HEK293T (cell line): Measurements from ENCODE around the gene TBC1D5.

Experiments used
- ELF4 ChIP-seq: fragments of 450-650 bp; IDR thresholded peaks from 2 replicates; pipeline ENCODE4 v1.6.1; 2017; ENCODE audit warnings: antibody characterized with exemption
- FOXK2 ChIP-seq: fragments of 450-650 bp; IDR thresholded peaks from 2 replicates; pipeline ENCODE4 v1.6.1; 2016; ENCODE audit warnings: mild to moderate bottlenecking
- FOXM1 ChIP-seq: fragments of 450-650 bp; IDR thresholded peaks from 2 replicates; pipeline ENCODE4 v1.6.1; 2017; ENCODE audit warnings: mild to moderate bottlenecking, borderline replicate concordance
- HDGF ChIP-seq: fragments of 450-650 bp; IDR thresholded peaks from 2 replicates; pipeline ENCODE4 v1.6.1; 2017; ENCODE audit warnings: antibody characterized with exemption, borderline replicate concordance
- NFRKB ChIP-seq: fragments of 450-650 bp; IDR thresholded peaks from 2 replicates; pipeline ENCODE4 v1.6.1; 2016; ENCODE audit warnings: mild to moderate bottlenecking, moderate library complexity
- TARDBP ChIP-seq: fragments of 450-650 bp; IDR thresholded peaks from 2 replicates; pipeline ENCODE4 v1.6.1; 2016

DNA sequence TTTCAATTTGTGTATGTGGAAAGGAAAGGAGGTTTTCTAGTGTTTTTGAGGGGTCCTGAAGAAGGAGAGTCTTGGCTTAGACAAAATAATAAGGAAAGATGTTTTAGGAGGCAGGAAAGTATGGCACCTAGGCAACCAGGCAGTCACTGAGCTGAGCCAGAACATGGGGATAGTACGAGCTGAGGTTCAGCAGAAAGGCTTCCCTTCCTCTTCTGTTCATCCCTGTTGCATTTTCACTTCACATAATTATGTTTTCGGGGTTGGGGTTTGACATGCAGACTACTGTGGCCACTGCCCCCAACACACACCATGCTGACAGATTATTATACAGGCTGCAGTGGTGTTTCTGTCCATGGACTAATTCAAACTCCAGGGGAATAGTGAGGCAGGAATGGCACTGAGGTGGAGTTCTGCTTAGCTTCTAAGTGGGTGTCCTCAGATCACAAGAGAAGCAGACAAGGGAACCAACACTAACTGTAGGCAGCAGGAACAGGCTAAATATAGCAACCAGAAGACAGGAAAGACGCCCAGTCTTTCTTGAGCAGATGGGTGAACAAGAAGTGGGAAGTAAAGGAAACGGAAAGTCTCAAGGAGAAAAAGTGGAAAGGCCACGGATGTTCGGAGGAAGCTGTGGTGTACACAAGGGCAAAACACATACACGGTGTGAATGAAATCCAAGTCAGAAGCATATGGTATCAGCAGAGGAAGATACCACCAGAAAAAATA lies 551.9 kb downstream of the TBC1D5 start:
- no peak for TF ChIP-seq TARDBP
- TF ChIP-seq FOXK2 = no peak
- TF ChIP-seq ELF4 = no peak
- TF ChIP-seq HDGF = no peak
- TF ChIP-seq NFRKB = no peak
- TF ChIP-seq FOXM1 = no peak
